ENCODE data around the gene SLC25A13. TPM values are rescaled to one million over a fixed set of nuclear protein-coding genes. Genes with fewer than 3 reads are reported as not detected.

Gene SLC25A13
- total and polyA plus RNA-seq, 8 donors = 20.2 to 41.2 (median 25.1) TPM

DNA sequence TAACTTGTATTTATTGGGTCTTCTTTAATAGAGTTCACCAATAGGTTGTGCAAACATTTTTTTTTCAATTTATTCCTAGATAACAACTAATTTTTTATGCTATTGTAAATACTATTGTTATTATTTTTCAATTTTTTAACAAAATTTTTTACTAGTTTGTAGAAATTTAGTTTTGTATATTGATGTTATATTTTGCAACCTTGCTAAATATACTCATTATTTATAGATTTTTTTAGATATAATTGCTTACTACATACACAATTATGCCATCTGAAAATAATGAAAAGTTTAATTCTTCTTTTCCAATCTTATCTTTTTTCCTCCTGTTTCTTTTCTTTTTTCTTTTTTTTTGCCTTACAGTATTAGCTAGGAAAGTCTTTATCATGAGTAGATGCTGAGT, 216.9 kb downstream of the SLC25A13 start:
- intact Hi-C loops (cut with DNase I) = no loop called here
- no peaks in the 10 kb centered on the region for H3K27me3 ChIP-seq
- no peaks in the 10 kb centered on the region for H3K36me3 ChIP-seq
- H3K4me1 ChIP-seq = no peaks in the 10 kb centered on the region
- ATAC-seq = no peak
- no peaks in the 10 kb centered on the region for H3K9me3 ChIP-seq
- H3K27ac ChIP-seq = no peak overlapping the region
- no peak overlapping the region for H3K4me3 ChIP-seq
- TF ChIP-seq, protein P1, sequence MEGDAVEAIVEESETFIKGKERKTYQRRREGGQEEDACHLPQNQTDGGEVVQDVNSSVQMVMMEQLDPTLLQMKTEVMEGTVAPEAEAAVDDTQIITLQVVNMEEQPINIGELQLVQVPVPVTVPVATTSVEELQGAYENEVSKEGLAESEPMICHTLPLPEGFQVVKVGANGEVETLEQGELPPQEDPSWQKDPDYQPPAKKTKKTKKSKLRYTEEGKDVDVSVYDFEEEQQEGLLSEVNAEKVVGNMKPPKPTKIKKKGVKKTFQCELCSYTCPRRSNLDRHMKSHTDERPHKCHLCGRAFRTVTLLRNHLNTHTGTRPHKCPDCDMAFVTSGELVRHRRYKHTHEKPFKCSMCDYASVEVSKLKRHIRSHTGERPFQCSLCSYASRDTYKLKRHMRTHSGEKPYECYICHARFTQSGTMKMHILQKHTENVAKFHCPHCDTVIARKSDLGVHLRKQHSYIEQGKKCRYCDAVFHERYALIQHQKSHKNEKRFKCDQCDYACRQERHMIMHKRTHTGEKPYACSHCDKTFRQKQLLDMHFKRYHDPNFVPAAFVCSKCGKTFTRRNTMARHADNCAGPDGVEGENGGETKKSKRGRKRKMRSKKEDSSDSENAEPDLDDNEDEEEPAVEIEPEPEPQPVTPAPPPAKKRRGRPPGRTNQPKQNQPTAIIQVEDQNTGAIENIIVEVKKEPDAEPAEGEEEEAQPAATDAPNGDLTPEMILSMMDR (IDR thresholded peaks at IDR 0.05) = no peak
- no peak for DNase-seq

DNA sequence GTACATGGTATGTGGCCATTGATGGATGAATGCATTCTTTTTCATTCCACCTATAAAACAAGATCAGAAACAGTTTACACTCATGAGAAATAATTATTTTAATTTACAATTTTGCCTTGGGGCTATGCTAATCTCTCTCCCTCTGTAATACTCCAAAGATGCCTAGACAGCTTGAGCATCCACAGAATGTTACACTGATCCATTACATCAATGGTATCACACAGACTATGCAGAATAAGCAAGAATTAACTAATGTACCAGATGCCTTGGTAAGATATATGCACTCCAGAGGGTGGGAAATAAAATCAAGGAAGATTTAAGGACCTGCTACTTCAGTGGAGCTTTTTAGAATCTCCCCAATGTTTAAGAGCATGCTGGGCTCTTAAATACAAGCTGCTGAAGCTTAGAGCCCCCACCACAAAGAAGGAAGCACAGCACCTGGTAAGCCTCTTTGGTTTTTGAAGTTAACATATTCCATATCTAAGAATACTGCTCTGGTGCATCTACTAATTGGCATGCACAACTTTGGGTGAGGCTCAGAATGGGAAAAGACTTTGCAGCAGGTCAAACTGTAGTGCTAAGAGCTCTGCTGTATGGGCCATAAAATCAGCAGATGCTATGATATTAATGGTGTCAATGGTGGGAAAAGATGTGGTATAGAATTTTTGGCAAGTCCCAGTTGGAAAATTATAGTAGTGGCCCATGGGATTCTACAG, 219.6 kb downstream of the SLC25A13 start:
- intact Hi-C loops (cut with DNase I) = no loop called here
- TF ChIP-seq, protein P1 (IDR thresholded peaks at IDR 0.05) = no peak
- Histone ChIP-seq H3K27me3 (no peaks in the 10 kb centered on the region), H3K4me3 (no peak overlapping the region), H3K9me3 (peaks cover 0 to 8% of the 10 kb centered on the region in 2 donors), H3K36me3 (no peaks in the 10 kb centered on the region), H3K27ac (no peak overlapping the region), H3K4me1 (no peaks in the 10 kb centered on the region)
- ATAC-seq = no peak
- DNase-seq = no peak

DNA sequence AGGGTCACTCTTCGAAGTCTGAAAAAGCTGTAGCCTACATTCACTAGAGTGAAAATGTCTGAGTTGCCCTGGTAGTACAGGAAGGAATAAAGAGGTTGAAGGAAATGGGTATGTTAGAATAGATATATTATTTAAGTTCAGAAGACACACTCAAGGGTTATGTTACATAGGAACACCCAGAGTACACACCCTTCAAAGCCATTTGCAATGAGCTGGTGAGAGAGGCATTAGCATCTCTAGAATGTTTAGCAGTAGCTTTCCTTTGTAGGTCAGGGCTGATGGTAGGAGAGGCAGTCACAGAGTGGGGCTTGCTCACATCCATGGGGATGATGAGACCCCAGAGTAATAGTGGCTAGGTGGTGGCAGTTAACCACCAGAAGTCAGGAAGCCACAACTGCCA, 221.2 kb downstream of the SLC25A13 start:
- H3K4me3 ChIP-seq = no peak overlapping the region
- no peaks in the 10 kb centered on the region for H3K4me1 ChIP-seq
- intact Hi-C loops (cut with DNase I) = no loop called here
- TF ChIP-seq, protein P1 (IDR thresholded peaks at IDR 0.05) = no peak
- H3K27ac ChIP-seq = no peak overlapping the region
- DNase-seq = no peak
- H3K36me3 ChIP-seq = no peaks in the 10 kb centered on the region
- no peak for ATAC-seq
- H3K9me3 ChIP-seq = peaks cover 0 to 8% of the 10 kb centered on the region in 2 donors
- H3K27me3 ChIP-seq = no peaks in the 10 kb centered on the region

DNA sequence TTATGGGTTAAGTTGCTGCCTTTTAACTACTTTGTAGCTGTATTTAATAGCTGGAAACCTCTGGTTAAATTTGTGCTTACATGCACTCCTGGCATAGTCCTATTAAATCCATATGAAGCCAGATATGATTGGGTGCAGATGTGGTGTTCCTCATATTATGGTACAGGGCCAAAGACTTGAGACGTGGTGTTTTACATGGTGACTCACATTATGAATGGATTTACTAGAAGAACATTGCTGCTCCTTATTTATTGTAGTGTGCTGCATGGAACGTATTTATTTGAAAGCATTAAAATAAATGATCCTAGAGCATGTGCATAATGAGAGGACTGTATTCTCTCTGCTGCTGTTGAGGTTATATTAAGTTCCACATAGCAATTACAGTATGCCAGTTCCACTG, 224.1 kb downstream of the SLC25A13 start:
- H3K4me3 ChIP-seq = no peak overlapping the region
- H3K36me3 ChIP-seq = no peaks in the 10 kb centered on the region
- TF ChIP-seq, protein P1 (IDR thresholded peaks at IDR 0.05) = no peak
- H3K9me3 ChIP-seq = peaks cover 0 to 8% of the 10 kb centered on the region in 2 donors
- DNase-seq (no peak), ATAC-seq (no peak)
- H3K27ac ChIP-seq = no peak overlapping the region
- no peaks in the 10 kb centered on the region for H3K4me1 ChIP-seq
- H3K27me3 ChIP-seq = no peaks in the 10 kb centered on the region
- intact Hi-C loops (cut with DNase I) = no loop called here

DNA sequence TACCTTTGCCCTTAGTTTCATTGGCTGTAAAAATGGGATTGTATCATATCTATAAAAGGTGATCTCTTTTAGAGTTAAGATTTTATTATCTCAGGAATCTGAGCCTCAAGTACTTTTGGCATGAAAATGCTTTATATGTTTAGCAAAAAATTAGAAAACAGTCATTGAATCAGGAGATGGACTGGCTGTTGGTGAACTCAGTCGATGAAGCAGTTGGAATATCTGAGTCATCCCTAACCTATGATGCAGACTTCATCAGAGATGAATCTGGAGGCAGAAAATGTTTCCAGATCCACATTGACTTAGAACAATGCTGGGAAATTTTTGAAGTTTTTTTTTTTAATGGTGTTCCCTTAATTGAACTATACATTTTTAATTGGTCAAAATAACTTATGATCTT, 228.5 kb downstream of the SLC25A13 start:
- no peak for DNase-seq
- H3K27me3 ChIP-seq = peaks cover 0 to 3% of the 10 kb centered on the region in 2 donors
- no peaks in the 10 kb centered on the region for H3K36me3 ChIP-seq
- H3K27ac ChIP-seq = no peak overlapping the region
- intact Hi-C loops (cut with DNase I) = no loop called here
- H3K4me3 ChIP-seq = no peak overlapping the region
- TF ChIP-seq, protein P1 (IDR thresholded peaks at IDR 0.05) = no peak
- H3K9me3 ChIP-seq = no peaks in the 10 kb centered on the region
- ATAC-seq = no peak
- H3K4me1 ChIP-seq = no peaks in the 10 kb centered on the region

All from left lung (tissue), 10 donors.